AG09309 (cell line): Measurements from ENCODE around the gene ARHGAP22.

ENCODE experiments used
- DNase-seq: peaks from one replicate; pipeline ENCODE4 v3.0.0-alpha.2; 2010; ENCODE audit warnings: low read depth
- H3K4me3 ChIP-seq: 2 replicates; pipeline ENCODE4 v1.5.1; 2011; ENCODE audit warnings: mild to moderate bottlenecking, low read depth, low read length, moderate library complexity; ENCODE audit not compliant: control insufficient read depth
- TF ChIP-seq, protein P1 (sequence below): IDR thresholded peaks from 2 replicates; pipeline ENCODE4 v1.5.1; 2011; ENCODE audit warnings: mild to moderate bottlenecking, low read depth, low read length, inconsistent platforms; ENCODE audit not compliant: insufficient read depth, control insufficient read depth; ENCODE audit errors: missing control alignments

Gene ARHGAP22

DNA sequence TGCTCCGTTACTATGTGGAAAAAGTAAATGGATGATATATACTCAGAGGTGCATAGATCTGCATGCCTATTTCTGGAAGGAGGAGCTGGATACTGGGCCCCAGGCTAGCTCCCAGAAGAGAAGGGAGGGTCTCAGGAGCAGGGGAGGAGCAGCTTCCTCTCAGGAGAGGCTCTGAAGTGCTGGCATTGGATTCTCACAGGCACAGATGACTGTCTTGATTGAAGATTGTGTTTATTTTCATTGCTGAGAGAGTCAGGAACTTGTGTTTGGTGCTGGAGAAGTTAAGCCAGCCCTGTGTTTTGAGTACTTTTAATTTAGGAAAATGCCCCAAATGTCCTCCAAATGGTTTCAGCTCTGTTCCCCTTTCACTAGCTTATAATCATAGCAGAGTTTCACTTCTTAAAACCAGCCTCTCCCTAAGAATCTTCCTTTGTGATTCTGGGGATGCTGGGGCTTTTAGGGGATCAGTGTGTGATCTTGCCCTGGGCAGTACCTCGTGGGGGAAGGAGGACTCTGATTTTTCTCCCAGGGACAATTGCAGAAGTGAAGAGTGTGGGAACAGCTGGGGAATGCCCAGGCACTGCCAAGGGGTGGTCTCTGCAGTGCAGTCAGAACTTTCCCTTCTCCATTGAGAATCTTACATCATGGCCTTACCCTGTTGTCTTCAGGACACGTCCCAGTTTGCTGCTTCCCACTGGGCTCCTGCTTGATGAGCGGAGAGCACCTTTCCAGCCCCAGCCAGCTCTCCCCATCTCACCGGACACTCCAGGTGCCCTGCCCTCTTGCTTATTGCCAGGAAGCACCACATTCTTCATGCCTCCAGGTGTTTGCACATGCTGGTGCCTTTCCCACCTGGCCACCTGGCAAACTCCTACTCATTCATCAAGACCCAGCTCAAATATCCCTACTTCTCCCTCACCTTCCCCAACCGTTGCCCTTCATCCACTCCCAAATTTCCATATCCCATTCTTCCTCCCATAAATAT lies 102.8 kb downstream of the ARHGAP22 start:
- H3K4me3 ChIP-seq = no peak overlapping the region
- no peak for DNase-seq
- TF ChIP-seq, protein P1, sequence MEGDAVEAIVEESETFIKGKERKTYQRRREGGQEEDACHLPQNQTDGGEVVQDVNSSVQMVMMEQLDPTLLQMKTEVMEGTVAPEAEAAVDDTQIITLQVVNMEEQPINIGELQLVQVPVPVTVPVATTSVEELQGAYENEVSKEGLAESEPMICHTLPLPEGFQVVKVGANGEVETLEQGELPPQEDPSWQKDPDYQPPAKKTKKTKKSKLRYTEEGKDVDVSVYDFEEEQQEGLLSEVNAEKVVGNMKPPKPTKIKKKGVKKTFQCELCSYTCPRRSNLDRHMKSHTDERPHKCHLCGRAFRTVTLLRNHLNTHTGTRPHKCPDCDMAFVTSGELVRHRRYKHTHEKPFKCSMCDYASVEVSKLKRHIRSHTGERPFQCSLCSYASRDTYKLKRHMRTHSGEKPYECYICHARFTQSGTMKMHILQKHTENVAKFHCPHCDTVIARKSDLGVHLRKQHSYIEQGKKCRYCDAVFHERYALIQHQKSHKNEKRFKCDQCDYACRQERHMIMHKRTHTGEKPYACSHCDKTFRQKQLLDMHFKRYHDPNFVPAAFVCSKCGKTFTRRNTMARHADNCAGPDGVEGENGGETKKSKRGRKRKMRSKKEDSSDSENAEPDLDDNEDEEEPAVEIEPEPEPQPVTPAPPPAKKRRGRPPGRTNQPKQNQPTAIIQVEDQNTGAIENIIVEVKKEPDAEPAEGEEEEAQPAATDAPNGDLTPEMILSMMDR = no peak

DNA sequence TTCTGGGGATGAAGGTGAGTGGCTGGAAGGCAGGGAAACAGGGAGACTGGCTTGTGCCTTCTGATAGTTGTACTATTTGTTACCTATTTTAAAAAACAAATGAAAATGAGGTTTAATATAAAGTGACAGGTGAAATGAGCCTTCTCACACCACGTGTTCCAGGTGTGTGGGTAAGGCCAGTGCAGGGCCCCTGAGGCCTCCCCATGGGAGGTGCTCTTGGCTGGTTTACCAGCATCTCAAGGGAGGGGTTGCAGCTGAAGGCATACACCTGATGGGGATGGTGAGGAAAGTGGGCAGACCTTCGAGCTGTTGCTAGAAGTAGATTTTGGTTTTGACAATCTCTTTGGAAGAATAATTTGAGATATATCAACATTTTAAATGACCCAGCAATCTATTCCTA lies 103.6 kb downstream of the ARHGAP22 start:
- DNase-seq = no peak
- TF ChIP-seq, protein P1 = no peak
- H3K4me3 ChIP-seq = no peak overlapping the region

DNA sequence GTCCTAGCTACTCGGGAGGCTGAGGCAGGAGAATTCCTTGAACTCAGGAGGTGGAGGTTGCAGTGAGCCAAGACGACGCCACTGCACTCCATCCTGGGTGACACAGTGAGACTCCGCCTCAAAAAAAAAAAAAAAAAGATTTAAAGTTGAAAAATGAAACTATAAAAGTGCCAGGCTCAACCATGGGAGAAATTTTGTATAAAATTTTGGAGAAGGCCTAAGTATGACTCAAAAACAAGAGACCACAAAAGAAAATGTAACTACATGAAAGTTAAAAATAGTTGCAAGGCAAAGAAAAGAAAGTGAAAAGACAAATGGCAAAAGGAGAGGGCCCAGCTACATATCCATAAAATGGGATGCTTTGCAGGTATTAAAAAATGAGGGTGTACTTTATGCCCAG lies 104.1 kb downstream of the ARHGAP22 start:
- TF ChIP-seq, protein P1 = no peak

DNA sequence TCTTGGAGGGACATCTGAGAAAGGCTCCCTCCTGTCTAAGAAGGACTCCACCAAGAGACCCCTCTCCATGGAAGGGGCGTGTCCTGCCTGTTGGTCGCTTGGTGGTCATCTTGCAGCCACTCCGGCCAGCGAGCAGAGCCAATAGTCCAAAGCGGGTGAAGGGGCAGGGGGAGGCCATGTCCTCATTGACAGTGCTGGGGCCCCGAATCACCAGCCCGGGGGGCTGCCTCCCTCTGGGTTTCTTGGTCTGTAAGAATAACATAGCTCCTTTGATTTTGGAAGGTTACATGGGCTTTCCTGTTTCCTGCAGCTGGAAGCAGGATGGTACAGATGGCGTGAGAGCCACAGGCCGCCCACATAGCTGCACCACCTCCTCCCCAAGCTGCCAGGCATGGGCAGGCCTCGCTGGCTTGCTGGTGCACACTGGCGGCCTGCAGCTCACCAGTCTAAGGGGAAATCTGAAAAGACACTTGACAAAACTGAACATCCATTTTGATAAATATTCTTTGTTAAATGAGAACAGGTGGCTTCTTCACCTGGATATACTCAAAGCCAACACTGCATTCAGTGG lies 105.8 kb downstream of the ARHGAP22 start:
- TF ChIP-seq, protein P1 = no peak
- no peak overlapping the region for H3K4me3 ChIP-seq
- DNase-seq = no peak

More for the DNA sequence above, 104.1 kb downstream of the ARHGAP22 start:
- DNase-seq = no peak
- no peak overlapping the region for H3K4me3 ChIP-seq

DNA sequence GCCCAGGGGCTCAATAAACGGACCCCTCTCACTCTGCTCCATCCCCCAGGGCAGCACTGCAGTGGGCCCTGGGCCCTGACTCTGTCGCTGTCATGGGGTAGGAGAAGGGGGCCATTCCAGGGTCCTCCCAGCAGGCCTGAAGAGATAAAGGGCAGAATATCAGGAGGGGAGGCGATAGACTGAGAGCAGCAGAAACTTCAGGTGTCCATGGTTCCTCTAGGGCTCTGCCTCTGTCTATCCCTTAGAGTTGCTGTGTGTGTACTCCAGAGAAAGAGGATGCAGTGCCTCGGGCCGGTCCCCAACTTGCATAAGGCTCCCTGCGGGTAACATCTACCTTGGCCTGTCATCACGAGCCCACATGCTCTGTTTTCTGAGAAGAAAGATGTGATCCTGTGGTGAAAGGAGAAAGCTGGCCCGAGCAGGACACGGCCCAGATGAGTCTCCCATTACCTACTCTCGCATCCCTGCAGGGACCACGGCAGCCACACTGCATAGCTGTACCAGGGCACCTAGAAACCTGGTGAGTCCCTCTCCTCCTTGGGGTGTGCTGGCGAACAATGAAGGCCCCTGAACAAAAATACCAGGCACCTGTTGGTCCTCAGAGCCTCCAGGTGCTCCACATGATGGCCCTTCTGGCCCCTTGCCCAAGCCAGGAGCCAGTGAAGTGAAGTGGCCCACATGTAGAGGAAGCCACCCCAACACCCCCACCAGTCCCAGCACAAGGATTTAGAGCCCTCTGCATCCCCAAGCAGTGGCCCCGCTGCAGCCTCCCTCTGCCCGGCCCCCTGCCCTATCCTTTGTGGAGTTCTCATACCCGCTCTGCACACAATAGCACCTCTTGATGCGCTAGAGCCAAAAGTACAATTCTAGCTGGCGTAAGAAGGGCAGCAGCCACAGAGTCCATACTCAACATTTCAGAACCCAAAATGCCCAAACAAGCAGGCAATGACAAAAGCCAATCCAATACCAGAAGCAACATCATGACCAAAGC lies 106.8 kb downstream of the ARHGAP22 start:
- TF ChIP-seq, protein P1 = no peak
- no peak for DNase-seq
- H3K4me3 ChIP-seq = no peak overlapping the region
